Vagina (tissue), 2 donors: ENCODE results near the gene PYGM.

Experiments
- POLR2A ChIP-seq, 2 donors: fragments of 450-650 bp; IDR thresholded peaks; one replicate each; pipeline ENCODE4 v1.6.1; 2017; ENCODE audit warnings: antibody characterized with exemption in 2 of 2, mild to moderate bottlenecking in 2 of 2, moderate library complexity in 2 of 2
- POLR2AphosphoS5 ChIP-seq, 2 donors: sonication (generic); formaldehyde crosslinking; IDR thresholded peaks; one replicate each; pipeline ENCODE4 v1.9.0; 2017; ENCODE audit warnings: antibody characterized with exemption in 2 of 2, mild to moderate bottlenecking in 2 of 2, low read depth in 1 of 2; ENCODE audit not compliant: insufficient read depth in 1 of 2
- TF ChIP-seq, protein P1 (sequence below), 3 experiments: fragments of 450-650 bp in 2 of 3; fragments of 200-600 bp in 1 of 3; sonication (generic) in 1 of 3; IDR thresholded peaks; one replicate each; pipeline ENCODE4 v1.5.1; 2017 to 2019; ENCODE audit warnings: antibody characterized with exemption in 3 of 3, mild to moderate bottlenecking in 2 of 3, moderate library complexity in 2 of 3

DNA sequence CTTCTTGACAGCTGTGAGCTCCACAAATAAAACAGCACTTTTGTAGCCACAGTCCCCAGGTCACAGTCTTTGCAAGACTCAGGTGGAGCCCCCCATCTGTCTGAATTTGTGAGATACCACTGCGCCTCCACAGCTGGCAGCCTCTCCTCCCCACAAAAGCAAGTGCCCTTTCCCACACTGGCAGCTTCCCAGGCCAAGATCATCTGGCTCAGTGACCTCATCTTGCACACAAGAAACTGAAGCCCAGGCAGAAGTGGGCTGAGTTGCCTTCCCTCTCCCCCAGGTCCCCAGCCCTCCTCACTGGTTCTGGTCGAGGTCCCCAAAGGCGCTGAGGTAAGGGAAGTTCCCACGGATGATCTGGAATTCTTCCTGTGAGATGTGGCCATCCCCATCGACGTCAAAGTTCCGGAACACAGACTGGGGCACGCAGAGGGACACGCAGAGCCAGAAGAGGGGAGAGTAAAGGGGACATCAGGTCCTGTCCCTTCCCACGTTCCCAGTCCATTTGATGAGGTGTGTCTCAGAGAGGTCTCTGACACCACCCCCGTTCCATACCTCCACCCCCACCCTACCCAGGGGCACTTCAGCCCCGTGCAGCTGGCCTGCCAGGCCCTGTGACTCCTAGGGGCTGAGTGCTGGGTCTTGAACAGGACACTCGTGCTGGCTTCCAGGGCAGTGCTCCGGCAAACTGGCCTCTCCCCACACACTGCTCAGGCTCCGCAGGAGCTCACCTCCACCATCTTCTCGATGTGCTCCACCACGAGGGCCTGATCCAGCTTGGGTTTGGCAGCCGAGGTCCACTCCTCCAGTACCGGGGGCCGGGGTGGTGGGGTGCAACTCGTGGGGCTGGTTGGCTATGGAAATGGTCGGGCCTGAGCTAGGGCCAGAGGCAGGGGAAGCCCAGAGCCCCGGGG is 24.7 kb downstream of the PYGM start:
- TF ChIP-seq, protein P1, sequence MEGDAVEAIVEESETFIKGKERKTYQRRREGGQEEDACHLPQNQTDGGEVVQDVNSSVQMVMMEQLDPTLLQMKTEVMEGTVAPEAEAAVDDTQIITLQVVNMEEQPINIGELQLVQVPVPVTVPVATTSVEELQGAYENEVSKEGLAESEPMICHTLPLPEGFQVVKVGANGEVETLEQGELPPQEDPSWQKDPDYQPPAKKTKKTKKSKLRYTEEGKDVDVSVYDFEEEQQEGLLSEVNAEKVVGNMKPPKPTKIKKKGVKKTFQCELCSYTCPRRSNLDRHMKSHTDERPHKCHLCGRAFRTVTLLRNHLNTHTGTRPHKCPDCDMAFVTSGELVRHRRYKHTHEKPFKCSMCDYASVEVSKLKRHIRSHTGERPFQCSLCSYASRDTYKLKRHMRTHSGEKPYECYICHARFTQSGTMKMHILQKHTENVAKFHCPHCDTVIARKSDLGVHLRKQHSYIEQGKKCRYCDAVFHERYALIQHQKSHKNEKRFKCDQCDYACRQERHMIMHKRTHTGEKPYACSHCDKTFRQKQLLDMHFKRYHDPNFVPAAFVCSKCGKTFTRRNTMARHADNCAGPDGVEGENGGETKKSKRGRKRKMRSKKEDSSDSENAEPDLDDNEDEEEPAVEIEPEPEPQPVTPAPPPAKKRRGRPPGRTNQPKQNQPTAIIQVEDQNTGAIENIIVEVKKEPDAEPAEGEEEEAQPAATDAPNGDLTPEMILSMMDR (IDR thresholded peaks at IDR 0.05) = no peak
- no peak for TF ChIP-seq POLR2A (IDR thresholded peaks at IDR 0.05)
- no peak for TF ChIP-seq POLR2AphosphoS5 (IDR thresholded peaks at IDR 0.05; ENCODE audit: insufficient read depth in 1 of 2, low read depth in 1 of 2)
